ENCODE measurements around the gene DOK3.
"Not testable (repeated sequence)": the region's sequence is repeated elsewhere in the genome, so short reads cannot be mapped to it uniquely, and the experiment has no call there.

Gene DOK3

GRCh38 chr5:177497292-177498012 is 12.2 kb downstream of the DOK3 start, which contains the start of gene PDLIM7:
Gene PDLIM7, minus strand, starts transcription at chr5:177497604. Its CDS starts 1,092 bp downstream, at chr5:177496512.
- DNase-seq (ENCODE audit: low read depth, low spot score), result peak; percentile 100

GRCh38 chr5:177496727-177497291 is 12.8 kb downstream of the DOK3 start:
- peak; percentile 94 for DNase-seq (ENCODE audit: low read depth, low spot score)

- peak; percentile 71 for DNase-seq (ENCODE audit: low read depth, low spot score)
These were observed 13.4 kb downstream of the DOK3 start for GRCh38 chr5:177496070-177496726.

- peak; percentile 90 for DNase-seq (ENCODE audit: low read depth, low spot score)
These were observed 14.2 kb downstream of the DOK3 start for GRCh38 chr5:177495243-177496060.

- peak; percentile 80 for DNase-seq (ENCODE audit: low read depth, low spot score)
These were observed 15.1 kb downstream of the DOK3 start for GRCh38 chr5:177494346-177495195.

GRCh38 chr5:177493795-177494345 is 15.8 kb downstream of the DOK3 start:
- no peak for DNase-seq (ENCODE audit: low read depth, low spot score)

- DNase-seq (ENCODE audit: low read depth, low spot score), result no peak
These were observed 16.8 kb downstream of the DOK3 start for GRCh38 chr5:177492841-177493240.

- no peak for DNase-seq (ENCODE audit: low read depth, low spot score)
These were observed 17.5 kb downstream of the DOK3 start for GRCh38 chr5:177491983-177492746.

GRCh38 chr5:177491429-177491945 is 18.1 kb downstream of the DOK3 start:
- DNase-seq (ENCODE audit: low read depth, low spot score), result peak; percentile 95

- no peak for DNase-seq (ENCODE audit: low read depth, low spot score)
These were observed 18.6 kb downstream of the DOK3 start for GRCh38 chr5:177490992-177491391.

- DNase-seq (ENCODE audit: low read depth, low spot score), result no peak
These were observed 19.2 kb downstream of the DOK3 start for GRCh38 chr5:177490311-177490991.

GRCh38 chr5:177489119-177489716 is 20.4 kb downstream of the DOK3 start:
- no peak for DNase-seq (ENCODE audit: low read depth, low spot score)

- no peak for DNase-seq (ENCODE audit: low read depth, low spot score)
These were observed 21.7 kb downstream of the DOK3 start for GRCh38 chr5:177487975-177488374.

- no peak for DNase-seq (ENCODE audit: low read depth, low spot score)
These were observed 22.5 kb downstream of the DOK3 start for GRCh38 chr5:177487144-177487543.

- DNase-seq (ENCODE audit: low read depth, low spot score), result no peak
These were observed 23.4 kb downstream of the DOK3 start for GRCh38 chr5:177486256-177486655.

GRCh38 chr5:177485753-177486152 is 23.9 kb downstream of the DOK3 start:
- not testable (repeated sequence) for DNase-seq (ENCODE audit: low read depth, low spot score)

- DNase-seq (ENCODE audit: low read depth, low spot score), result no peak
These were observed 24.6 kb downstream of the DOK3 start for GRCh38 chr5:177484902-177485549.

All from ELF-1 (cell line).